Mucosa of descending colon (tissue), 3 donors: ENCODE results near the gene KCNG2. TPM values are rescaled to one million over a fixed set of nuclear protein-coding genes. Genes with fewer than 3 reads are reported as not detected.
A peak's percentile ranks its signal among the peaks of the same experiment; 100 is the strongest.

Source experiments
- ATAC-seq: fragments of 200-7000 bp; cut with Tn5 transposase; one replicate; pipeline ENCODE4 v1.9.1; 2020; ENCODE audit warnings: mild to moderate bottlenecking, moderate library complexity
- DNase-seq, 3 donors: peaks; one replicate each; pipeline ENCODE4 v3.0.0-alpha.2; 2020
- H3K36me3 ChIP-seq: fragments of 200-600 bp; one replicate; pipeline ENCODE4 v1.8.0; 2021; ENCODE audit warnings: low read depth, mild to moderate bottlenecking
- H3K4me1 ChIP-seq: fragments of 200-600 bp; one replicate; pipeline ENCODE4 v1.8.0; 2021; ENCODE audit warnings: low read depth, mild to moderate bottlenecking
- H3K4me3 ChIP-seq: fragments of 200-600 bp; one replicate; pipeline ENCODE4 v1.8.0; 2021; ENCODE audit warnings: mild to moderate bottlenecking
- H3K9me3 ChIP-seq: fragments of 200-600 bp; one replicate; pipeline ENCODE4 v1.8.0; 2021; ENCODE audit warnings: mild to moderate bottlenecking
- CTCF ChIP-seq: fragments of 200-600 bp; IDR thresholded peaks from one replicate; pipeline ENCODE4 v1.8.0; 2022; ENCODE audit warnings: antibody characterized with exemption, mild to moderate bottlenecking
- intact Hi-C, 2 donors: fragments of 100-400 bp; cut with DNase I in 1 of 2; cut with micrococcal nuclease in 1 of 2; formaldehyde crosslinking; loops; one replicate each; pipeline versions ENCODE4 v1.11.0 to v1.11.1; 2022; cut with DNase I, micrococcal nuclease
- total RNA-seq, 3 donors: library from RNA; stranded (reverse); fragmentation: NEBNext Ultra II Directional in 2 of 3; extraction: Animal tissue kit (Norgen Biotek cat#: 25700) in 2 of 3; gene quantifications; one replicate each; pipeline versions ENCODE4 v1.2.1 to v1.2.4, GENCODE V29; 2021 to 2023
- donor health status: DM: no; HTN: no; CAD: no; lungs with moderate emphysema.
- donor health status: DM: no; HTN: no; CAD: no.
- donor health status: DM: no; HTN: yes; CAD: no.

KCNG2 gene
- total RNA-seq, 3 donors from 2014 or later = 0.19 TPM; not detected in 2

- no peaks in the 10 kb centered on the region for H3K4me1 ChIP-seq
- H3K4me3 ChIP-seq = no peak overlapping the region
- intact Hi-C loops = no loop called here
- TF ChIP-seq CTCF = no peak
- DNase-seq (no peak), ATAC-seq (no peak)
- H3K9me3 ChIP-seq = peaks cover 83% of the 10 kb centered on the region
- H3K36me3 ChIP-seq = no peaks in the 10 kb centered on the region
These were observed 92.9 kb downstream of the KCNG2 start for GRCh38 chr18:79890674-79891073.

- ATAC-seq (no peak), DNase-seq (no peak)
- H3K36me3 ChIP-seq = no peaks in the 10 kb centered on the region
- H3K9me3 ChIP-seq = peaks cover 85% of the 10 kb centered on the region
- no peak overlapping the region for H3K4me3 ChIP-seq
- H3K4me1 ChIP-seq = no peaks in the 10 kb centered on the region
- intact Hi-C loops = no loop called here
- no peak for TF ChIP-seq CTCF
These were observed 99.0 kb downstream of the KCNG2 start for GRCh38 chr18:79896738-79897137.

GRCh38 chr18:79897940-79898625 lies 100.3 kb downstream of the KCNG2 start:
- Histone ChIP-seq H3K36me3 (peaks cover 2% of the 10 kb centered on the region), H3K4me1 (no peaks in the 10 kb centered on the region), H3K9me3 (peaks cover 73% of the 10 kb centered on the region), H3K4me3 (no peak overlapping the region)
- intact Hi-C loops = no loop called here
- no peak for TF ChIP-seq CTCF
- DNase-seq (no peak), ATAC-seq (no peak)

- peaks cover 8% of the 10 kb centered on the region for H3K36me3 ChIP-seq
- ATAC-seq = no peak
- peak in 1 of 3 donors; percentile 45 for DNase-seq
- H3K4me1 ChIP-seq = no peaks in the 10 kb centered on the region
- peaks cover 63% of the 10 kb centered on the region for H3K9me3 ChIP-seq
- intact Hi-C loops = no loop called here
- no peak overlapping the region for H3K4me3 ChIP-seq
- TF ChIP-seq CTCF = no peak
These were observed 101.3 kb downstream of the KCNG2 start for GRCh38 chr18:79898952-79899608.

GRCh38 chr18:79899609-79900445 lies 102.1 kb downstream of the KCNG2 start:
- no peak for DNase-seq
- H3K9me3 ChIP-seq = peaks cover 57% of the 10 kb centered on the region

More at GRCh38 chr18:79899609-79900445, 102.1 kb downstream of the KCNG2 start:
- Histone ChIP-seq H3K4me1 (no peaks in the 10 kb centered on the region), H3K36me3 (peaks cover 8% of the 10 kb centered on the region), H3K4me3 (no peak overlapping the region)
- no peak for TF ChIP-seq CTCF
- no peak for ATAC-seq
- intact Hi-C loops = no loop called here
